HFFc6 (cell line): ENCODE data around the gene RTEL1. TPM values are rescaled to one million over a fixed set of nuclear protein-coding genes. Genes with fewer than 3 reads are reported as not detected.

Experiments
- DNase-seq: peaks from one replicate; pipeline ENCODE4 v3.0.0-alpha.2; 2018
- H3K27ac Mint-ChIP-seq: 2 replicates; pipeline ENCODE4 v1.8.0; 2020; ENCODE audit warnings: mild to moderate bottlenecking, mixed read lengths
- H3K27me3 Mint-ChIP-seq: 2 replicates; pipeline ENCODE4 v1.8.0; 2021; ENCODE audit warnings: mild to moderate bottlenecking, moderate library complexity, mixed read lengths; ENCODE audit not compliant: insufficient read depth
- H3K36me3 Mint-ChIP-seq: 2 replicates; pipeline ENCODE4 v1.8.0; 2021; ENCODE audit warnings: low read depth, mixed read lengths
- H3K4me1 Mint-ChIP-seq: 2 replicates; pipeline ENCODE4 v1.8.0; 2020; ENCODE audit warnings: low read depth, mixed read lengths
- H3K4me3 Mint-ChIP-seq: 2 replicates; pipeline ENCODE4 v1.8.0; 2020; ENCODE audit warnings: mild to moderate bottlenecking, moderate library complexity, mixed read lengths
- H3K9me3 Mint-ChIP-seq: 2 replicates; pipeline ENCODE4 v1.8.0; 2020; ENCODE audit warnings: mild to moderate bottlenecking, mixed read lengths
- CTCF ChIP-seq: fragments of 200-600 bp; sonication (generic); IDR thresholded peaks from 2 replicates; pipeline ENCODE4 v1.5.0; 2021; ENCODE audit warnings: antibody characterized with exemption, mild to moderate bottlenecking
- total RNA-seq, 6 experiments: library from RNA; stranded (reverse); fragmentation: NEBNext Ultra II Directional; extraction: Animal tissue kit (Norgen Biotek cat#: 25700); gene quantifications; 2 replicates in 1 of 6; 3 replicates in 5 of 6; pipeline ENCODE4 v1.2.3, GENCODE V29; 2021

The RTEL1 gene
- total RNA-seq, 6 experiments from 2014 or later: 19.0 to 26.8 (median 22.7) TPM

- peaks cover 6% of the 10 kb centered on the region for H3K27me3 Mint-ChIP-seq
- no peak overlapping the region for H3K27ac Mint-ChIP-seq
- H3K4me1 Mint-ChIP-seq: peaks cover 15% of the 10 kb centered on the region
- peaks cover 13% of the 10 kb centered on the region; the same call in 1 of the 2 replicates for H3K36me3 Mint-ChIP-seq
- no peak overlapping the region for H3K4me3 Mint-ChIP-seq
- H3K9me3 Mint-ChIP-seq: no peaks in the 10 kb centered on the region
- no peak for TF ChIP-seq CTCF
- no peak for DNase-seq
Observed at GRCh38 chr20:63662813-63663189, 4.7 kb downstream of the RTEL1 start.

GRCh38 chr20:63663332-63664066, 5.4 kb downstream of the RTEL1 start:
- Mint-ChIP-seq H3K27ac (no peak overlapping the region), H3K4me3 (no peak overlapping the region), H3K9me3 (no peaks in the 10 kb centered on the region), H3K27me3 (peaks cover 3% of the 10 kb centered on the region), H3K4me1 (peaks cover 12% of the 10 kb centered on the region), H3K36me3 (peaks cover 18% of the 10 kb centered on the region)
- TF ChIP-seq CTCF: no peak
- no peak for DNase-seq

- H3K36me3 Mint-ChIP-seq: peaks cover 26% of the 10 kb centered on the region
- no peak for DNase-seq
- no peak for TF ChIP-seq CTCF
- no peak overlapping the region for H3K4me3 Mint-ChIP-seq
- peaks cover 8% of the 10 kb centered on the region for H3K4me1 Mint-ChIP-seq
- peaks cover 2% of the 10 kb centered on the region for H3K27me3 Mint-ChIP-seq
- no peaks in the 10 kb centered on the region for H3K9me3 Mint-ChIP-seq
- no peak overlapping the region for H3K27ac Mint-ChIP-seq
Observed at GRCh38 chr20:63664143-63664851, 6.2 kb downstream of the RTEL1 start.

- Mint-ChIP-seq H3K4me1 (peaks cover under 1% of the 10 kb centered on the region; the same call in 1 of the 2 replicates), H3K36me3 (peaks cover 28% of the 10 kb centered on the region), H3K9me3 (no peaks in the 10 kb centered on the region), H3K27ac (no peak overlapping the region), H3K27me3 (peaks cover 2% of the 10 kb centered on the region), H3K4me3 (no peak overlapping the region)
- no peak for DNase-seq
- TF ChIP-seq CTCF: no peak
Observed at GRCh38 chr20:63664861-63665594, 6.9 kb downstream of the RTEL1 start.

GRCh38 chr20:63665708-63666107, 7.6 kb downstream of the RTEL1 start:
- Mint-ChIP-seq H3K27ac (no peak overlapping the region), H3K4me1 (no peaks in the 10 kb centered on the region), H3K4me3 (no peak overlapping the region), H3K27me3 (peaks cover 2% of the 10 kb centered on the region), H3K36me3 (peaks cover 28% of the 10 kb centered on the region), H3K9me3 (no peaks in the 10 kb centered on the region)
- no peak for DNase-seq
- no peak for TF ChIP-seq CTCF
